NCI-H2107 treated with DMSO at 0.1 percent for 48 hours (cell line): Measurements from ENCODE around the gene INO80D.
"Not testable (repeated sequence)": the region's sequence is repeated elsewhere in the genome, so short reads cannot be mapped to it uniquely, and the experiment has no call there.

Experiments
- DNase-seq: peaks from one replicate; lab custom pipeline; 2025; ENCODE audit not compliant: unreplicated experiment; lab: John Stamatoyannopoulos, UW

INO80D gene

GRCh38 chr2:205986334-205986733, 99.6 kb downstream of the INO80D start:
- DNase-seq: not testable (repeated sequence)

GRCh38 chr2:205984381-205984780, 101.6 kb downstream of the INO80D start:
- DNase-seq: no peak

DNA sequence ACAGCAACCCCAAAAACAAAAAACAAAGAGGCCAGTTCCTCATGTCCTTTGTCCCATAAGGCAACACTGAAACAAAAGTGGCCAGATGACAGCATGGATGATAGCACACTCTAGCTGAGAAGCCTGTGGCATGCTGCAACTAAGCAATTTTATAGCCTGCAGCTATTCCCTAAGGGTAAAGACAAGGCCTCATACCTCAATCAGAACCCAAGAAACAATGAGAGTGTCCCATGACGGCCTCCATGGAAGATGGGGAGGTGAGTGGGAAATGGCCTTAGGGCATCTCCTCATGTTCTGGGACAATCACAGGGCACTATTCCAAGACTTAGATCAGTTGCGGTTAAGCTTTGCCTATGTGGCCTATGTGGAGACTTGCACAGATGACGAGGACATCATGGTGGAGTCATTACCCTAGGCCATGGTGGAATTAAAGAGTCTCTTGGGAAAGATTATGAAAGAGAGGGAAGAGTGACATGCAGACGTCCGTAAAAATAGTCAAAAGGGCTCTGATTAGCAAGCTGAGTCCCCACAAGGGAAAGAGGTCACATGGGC, 103.1 kb downstream of the INO80D start:
- DNase-seq: no peak

DNA sequence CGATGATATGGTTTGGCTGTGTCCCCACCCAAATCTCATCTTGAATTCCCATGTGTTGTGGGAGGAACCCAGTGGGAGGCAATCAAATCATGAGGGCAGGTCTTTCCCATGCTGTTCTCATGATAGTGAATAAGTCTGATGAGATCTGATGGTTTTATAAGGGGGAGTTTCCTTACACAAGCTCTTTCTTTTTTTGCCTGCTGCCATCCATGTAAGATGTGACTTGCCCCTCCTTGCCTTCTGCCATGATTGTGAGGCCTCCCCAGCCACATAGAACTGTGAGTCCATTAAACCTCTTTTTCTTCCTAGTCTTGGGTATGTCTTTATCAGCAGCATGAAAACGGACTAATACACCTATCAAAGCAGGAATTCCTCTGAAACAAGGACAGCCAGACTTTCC, 107.2 kb downstream of the INO80D start:
- not testable (repeated sequence) for DNase-seq

DNA sequence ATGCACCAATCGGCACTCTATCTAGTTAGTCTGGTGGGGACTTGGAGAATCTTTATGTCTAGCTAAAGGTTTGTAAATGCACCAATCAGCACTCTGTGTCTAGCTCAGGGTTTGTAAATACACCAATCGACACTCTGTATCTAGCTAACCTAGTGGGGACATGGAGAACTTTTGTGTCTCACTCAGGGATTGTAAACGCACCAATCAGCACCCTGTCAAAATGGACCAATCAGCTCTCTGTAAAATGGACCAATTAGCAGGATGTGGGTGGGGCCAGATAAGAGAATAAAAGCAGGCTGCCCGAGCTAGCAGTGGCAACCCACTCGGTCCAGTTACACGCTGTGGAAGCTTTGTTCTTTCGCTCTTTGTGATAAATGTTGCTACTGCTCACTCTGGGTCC, 108.3 kb downstream of the INO80D start:
- DNase-seq: not testable (repeated sequence)

GRCh38 chr2:205976934-205977659, 108.9 kb downstream of the INO80D start:
- not testable (repeated sequence) for DNase-seq

DNA sequence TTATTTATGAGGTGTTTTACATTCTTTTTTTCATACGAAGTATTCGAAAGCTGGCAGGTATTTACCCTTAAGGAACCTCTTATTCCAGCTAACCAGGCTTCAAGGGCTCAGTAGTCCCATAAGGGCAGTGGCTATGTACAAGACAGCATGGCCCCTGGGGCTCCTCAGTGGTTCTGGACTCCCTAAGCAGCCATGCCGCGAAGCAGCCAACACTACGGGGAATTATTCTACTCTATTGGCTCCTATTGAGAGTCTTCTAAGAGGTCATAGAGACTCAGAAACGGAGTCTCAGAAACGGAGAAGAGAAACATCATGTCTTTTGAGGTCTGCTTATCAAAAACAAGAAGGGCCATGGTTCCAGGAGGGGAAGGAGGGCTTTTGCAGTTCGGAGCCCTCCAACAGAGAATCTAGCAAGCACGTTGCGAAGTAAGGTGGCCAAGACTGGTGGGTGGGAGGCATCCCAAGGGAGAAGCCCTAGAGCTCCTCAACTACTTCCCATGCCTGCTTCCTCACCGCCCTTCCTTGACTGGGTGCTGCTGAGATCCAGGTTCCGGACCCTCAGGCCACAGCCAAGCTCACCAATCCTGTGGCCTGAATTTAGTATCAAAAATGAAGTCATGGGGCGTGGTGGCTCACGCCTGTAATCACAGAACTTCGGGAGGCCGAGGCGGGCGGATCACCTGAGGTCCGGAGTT, 109.7 kb downstream of the INO80D start:
- DNase-seq: no peak

- DNase-seq: no peak
Observed at GRCh38 chr2:205975082-205975949, 110.7 kb downstream of the INO80D start.

DNA sequence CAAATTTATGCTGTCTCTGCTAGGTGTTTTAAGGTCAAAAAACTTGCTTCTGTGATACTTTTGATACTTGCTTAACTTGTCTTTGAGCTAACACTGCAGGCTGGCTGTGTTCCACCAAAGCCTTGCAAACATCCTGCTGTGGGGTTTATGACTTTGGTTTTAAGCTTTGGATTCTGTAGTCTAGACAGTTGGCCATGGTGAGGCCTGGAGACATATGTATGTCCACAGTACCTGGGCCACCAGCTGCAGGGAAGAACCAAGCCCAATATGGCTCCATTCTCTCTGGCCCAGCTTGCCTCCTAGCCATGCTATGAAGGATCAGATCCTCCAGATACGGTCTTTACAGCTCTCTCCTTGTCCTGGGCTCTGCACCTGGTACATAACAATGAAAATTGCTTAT, 113.9 kb downstream of the INO80D start:
- no peak for DNase-seq

DNA sequence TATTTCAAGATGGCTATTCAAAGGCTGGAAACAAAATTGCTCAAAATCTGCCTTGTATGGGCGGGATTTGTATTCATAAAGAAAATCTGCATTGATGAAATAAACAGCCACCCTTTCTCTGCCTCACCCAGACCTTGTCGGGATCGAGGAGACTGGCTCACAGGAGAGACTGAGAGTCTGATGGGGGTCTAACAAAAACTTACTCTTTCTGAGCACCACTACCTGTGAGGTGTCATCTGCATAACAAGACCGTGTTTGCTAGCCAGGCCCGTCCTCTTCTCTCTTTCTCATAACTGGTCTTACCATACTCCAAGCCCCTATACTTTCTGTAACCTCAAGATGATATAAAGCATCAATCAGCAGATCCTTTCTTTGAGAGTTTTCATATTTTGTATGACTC, 115.6 kb downstream of the INO80D start:
- no peak for DNase-seq

- no peak for DNase-seq
Observed at GRCh38 chr2:205969584-205969983, 116.4 kb downstream of the INO80D start.

- DNase-seq: no peak
Observed at GRCh38 chr2:205967391-205968075, 118.4 kb downstream of the INO80D start.

DNA sequence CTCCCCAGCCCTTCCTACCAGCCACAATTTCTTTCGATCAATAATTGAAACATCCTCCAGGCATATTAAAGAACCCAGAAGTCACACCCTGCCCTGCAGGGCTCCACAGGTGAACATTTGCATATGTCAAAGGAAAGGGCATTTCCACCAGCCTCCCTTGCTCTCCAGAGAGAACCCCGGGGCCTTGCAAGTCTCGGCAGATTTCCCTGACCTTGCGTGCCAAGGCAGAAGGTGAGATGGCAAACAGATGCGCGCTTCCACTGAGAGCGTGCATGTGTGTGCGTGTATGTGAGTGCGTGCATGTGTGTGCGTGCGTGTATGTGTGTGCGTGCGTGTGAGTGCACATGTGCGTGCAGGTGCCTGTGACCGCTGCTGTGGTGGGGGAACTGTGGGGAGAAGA, 120.3 kb downstream of the INO80D start:
- DNase-seq: no peak

- no peak for DNase-seq
Observed at GRCh38 chr2:205964111-205964761, 121.7 kb downstream of the INO80D start.

DNA sequence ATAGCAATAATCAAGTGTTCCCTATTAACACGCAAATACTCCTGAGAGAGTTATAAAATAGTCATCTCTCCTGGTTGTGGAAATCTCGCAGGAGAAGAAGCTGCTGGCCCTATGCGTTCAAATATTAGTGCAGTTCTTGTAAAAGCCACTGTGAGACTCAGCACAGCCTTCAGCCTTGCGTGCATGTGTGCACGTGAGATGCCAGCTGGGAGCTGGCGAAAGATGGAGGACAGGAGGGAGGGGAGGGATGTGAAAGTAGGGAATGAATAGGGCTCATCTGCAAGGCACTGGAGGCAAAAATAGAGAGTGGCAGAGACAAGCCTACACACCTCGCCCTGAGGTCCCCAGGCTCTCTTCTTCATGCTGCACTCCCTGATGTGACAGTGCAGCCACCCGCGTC, 126.5 kb downstream of the INO80D start:
- DNase-seq: no peak

DNA sequence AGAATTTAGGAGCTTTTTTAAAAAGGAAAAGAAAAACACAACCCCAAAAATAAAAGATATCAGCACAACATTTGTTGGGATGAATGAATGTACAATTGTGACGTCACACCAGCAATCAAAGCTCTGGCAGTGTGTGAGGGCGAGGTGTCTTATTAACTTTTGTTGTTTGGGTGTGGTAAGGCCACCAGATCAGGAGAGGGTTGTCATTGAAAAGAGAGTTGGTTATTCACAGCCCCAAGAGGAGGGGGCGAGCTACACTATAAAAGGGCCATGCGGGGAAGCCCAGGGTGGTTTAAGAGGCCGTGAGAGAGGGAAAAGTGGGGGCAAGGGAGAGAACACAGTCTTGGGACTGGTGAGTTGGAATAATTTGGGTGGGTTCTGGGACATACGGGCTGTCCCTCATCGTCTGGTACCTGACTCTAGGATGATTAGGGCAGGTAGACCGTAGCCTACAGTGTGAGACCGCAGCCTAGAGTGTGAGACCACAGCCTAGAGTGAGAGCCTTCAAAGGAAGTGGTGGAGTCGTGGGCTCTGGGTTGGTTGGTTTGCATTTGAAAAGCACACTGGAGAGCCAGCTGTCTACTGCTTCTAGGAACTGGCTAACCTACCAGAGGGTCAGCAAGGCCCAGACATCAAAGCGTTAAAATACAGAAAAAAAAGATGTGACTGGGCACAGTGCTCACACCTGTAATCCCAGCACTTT, 128.4 kb downstream of the INO80D start:
- DNase-seq: no peak

GRCh38 chr2:205954707-205955106, 131.3 kb downstream of the INO80D start:
- no peak for DNase-seq

DNA sequence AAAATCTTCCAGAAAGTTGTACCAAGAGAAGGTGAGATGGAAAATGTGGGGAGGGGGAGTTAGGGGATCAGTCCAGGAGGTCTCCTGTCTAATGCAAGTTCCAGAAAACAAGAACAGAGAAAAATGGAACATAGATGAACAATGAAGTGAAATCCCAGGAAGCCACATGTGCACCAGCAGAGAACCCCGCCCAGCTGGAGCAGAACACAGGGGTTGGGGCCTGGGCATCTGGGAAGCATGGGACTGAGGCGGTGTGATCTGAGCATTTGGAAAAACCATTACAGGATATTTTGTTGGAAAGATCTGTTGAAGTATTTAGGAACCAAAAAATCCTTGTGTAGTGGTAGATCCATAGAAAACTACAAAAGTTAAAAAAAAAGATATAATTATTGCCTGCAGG, 133.7 kb downstream of the INO80D start:
- DNase-seq: no peak

- DNase-seq: no peak
Observed at GRCh38 chr2:205948883-205949282, 137.1 kb downstream of the INO80D start.

- no peak for DNase-seq
Observed at GRCh38 chr2:205948496-205948837, 137.5 kb downstream of the INO80D start.
